SIG-M5 treated with dmso at 0.1 percent for 504 hours (cell line): ENCODE results near the gene FHIT.

Experiments used
- DNase-seq: peaks from one replicate; lab custom pipeline; 2025; ENCODE audit not compliant: unreplicated experiment; lab: John Stamatoyannopoulos, UW

The FHIT gene

DNA sequence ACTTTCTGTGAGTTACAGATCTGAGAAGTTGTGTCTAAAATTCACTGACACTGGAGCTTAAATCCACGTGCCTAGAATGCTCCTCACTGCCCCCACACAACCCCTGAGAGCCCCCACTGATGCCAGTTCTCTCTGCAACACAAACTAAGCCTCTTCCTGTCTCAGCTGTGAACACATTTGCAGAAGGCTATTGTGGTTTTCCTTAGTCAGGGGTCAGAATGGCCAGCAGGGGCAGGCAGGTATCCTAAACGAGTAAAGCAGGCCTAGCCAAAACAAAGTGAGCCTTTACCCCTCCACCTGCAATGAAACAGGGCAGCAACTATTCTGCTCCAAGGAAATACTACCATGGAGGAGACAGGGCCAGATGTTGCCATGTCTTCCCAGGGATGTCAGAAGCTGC lies 78.6 kb downstream of the FHIT start:
- DNase-seq: no peak

DNA sequence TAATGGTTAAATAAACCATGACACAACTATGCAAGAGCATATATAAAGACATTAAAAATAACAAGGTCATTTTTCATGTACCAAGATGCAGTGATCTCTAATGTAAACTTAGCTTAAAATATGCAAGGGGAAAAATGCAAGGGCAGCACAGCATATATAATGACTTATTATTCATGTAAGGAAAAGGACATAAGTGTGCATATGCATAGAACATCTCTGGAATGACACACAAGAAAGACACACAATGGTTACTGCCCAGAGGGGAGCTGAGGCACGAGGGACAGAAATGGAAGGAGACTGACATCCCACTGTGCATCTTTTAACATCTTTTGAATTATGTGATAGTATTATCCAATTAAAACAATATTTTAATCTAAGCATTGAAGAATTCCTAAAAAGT lies 79.0 kb downstream of the FHIT start:
- no peak for DNase-seq

DNA sequence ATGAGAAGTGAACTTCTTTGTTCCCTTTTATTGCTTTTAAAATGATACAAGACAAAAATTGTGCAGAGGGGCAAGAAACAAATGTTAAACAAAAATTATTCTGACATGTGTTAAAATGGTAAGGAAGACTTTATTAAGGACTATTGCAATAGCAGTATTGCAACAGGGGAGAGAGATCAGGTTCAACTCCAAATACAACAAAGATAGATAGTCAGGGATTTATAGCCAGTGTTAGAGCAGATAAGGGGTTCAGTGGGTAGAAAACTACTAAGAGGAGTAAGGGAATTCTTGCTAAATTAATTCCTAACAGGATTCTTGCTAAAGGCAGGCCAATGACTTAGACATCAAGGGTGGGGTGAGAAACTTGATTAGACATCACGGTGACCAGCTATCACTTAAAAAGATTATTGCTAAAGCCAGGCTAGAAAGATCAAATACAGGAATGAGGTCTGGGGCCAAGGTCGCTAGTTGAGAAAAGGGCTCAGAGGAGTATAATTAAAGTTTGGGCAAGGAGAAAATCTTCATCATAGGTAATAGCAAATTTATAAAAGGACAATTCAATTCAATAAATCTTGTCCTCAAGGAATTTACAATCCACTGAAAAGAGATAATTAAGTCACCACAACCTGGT lies 81.5 kb downstream of the FHIT start:
- no peak for DNase-seq

DNA sequence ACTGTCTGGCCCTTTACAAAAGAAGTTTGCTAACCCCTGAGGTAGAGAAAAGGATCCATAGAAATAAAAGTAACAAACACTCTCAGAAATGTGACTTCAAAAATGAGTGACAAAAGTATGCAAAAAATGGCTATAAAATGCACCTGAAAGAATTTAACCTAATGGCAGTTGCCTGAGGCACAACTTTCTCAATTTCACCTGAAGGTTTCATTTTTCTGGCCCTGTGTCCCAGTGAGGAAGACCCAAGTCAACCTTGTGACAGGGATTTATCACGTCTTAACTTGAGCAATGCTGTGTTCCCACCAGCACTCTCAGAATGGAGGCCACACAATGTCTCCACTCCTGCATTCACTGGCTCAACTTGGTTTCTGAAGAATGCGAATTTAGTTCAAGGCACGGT lies 83.0 kb downstream of the FHIT start:
- no peak for DNase-seq

DNA sequence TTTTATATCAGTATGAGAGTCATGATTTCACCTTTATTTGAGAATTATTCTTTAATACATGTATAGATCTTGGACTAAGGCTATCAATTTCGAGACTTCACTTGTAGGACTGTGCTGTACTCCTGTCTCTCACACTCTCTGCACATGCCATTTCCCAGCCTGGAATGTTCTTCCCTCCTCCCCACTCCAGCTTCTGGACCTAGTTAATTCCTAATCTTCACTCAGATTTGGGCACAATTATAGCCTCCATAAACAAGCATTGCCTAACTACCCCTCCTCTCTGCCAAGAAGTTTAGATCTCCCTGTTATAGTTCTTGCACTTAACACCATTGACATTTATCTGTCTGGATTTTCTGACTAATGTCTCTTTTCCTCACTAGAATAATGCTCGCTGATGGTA lies 88.3 kb downstream of the FHIT start:
- no peak for DNase-seq

DNA sequence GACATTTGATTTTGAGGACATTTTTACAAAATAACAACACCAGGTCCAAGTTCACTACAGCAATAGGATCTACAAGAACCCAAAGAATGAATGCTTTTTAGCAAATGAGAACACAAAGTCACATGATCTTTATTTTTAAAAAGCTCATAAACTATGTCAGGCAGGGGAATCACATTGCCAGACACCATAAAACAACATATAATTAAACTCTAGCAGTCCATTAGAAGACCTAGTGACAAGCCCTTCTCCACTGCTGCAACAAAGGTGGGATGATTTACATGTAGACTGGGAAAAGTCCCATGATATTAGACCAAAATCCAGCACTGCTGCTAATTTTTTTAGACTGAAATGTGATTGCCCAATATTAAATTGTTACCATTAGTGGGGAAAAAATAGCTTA lies 92.6 kb downstream of the FHIT start:
- DNase-seq: no peak

DNA sequence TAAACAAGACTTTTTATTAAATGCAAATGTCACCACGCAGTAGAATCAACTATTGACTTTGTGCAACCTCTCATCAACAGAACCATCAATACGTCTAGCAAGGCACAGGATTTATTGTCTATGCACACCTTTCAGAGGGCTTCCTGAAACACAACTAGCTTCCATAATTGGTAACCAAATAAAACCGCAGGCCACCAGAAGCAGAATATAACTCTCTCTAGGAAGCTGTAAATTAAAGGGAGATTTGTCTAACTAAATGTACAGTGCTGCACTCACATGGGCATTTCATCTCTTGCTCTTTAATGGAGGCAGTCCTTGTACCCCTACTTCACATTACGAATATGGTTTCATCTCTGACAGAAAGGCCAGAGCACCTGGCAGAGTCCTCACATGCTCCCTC lies 93.0 kb downstream of the FHIT start:
- DNase-seq: no peak

DNA sequence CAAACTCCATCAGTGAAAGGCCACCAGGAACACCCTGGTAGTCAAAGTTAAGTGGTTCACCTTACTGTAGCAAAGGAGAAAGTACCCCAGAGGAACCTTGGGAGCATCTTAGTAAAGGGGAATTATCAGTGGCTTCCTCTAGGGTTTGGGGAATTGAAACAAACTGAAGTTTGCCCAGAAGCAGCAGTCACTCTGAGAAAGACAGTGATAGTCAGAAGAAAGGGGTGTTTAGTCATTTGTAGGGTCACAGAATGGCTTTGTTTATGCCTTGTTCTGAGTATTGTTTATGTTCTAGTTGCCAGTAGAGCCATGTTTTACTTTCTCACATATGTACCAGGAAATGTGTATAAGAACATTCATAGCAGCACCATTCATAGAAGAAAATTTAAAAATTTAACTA lies 93.8 kb downstream of the FHIT start:
- DNase-seq: no peak

DNA sequence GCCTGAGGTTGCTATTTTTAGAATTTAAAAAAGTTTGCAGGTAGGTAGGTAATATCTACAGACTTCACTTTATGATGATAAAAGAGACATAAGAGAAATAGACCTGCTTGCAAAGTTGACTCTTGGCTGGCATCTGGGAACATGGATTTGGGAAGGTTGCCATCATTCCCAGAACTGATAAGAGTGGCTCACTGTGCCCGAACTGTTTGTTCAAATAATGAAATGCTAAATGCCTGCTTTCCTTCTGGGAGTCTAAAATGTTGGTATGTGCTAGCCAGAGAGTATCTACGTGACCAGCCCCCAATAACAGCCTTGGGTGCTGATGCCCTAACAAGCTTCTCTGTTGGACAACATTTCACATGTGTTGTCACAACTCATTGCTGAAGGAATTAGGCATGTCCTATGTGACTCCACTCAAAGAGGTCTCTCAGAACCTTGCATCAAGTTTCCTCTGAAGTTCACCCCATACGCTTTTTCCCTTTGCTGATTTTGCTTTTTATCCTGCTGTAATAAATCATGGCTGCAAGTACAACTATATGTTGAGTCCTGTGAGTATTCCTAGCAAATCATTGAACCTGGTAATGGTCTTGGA lies 95.5 kb downstream of the FHIT start:
- DNase-seq: no peak

DNA sequence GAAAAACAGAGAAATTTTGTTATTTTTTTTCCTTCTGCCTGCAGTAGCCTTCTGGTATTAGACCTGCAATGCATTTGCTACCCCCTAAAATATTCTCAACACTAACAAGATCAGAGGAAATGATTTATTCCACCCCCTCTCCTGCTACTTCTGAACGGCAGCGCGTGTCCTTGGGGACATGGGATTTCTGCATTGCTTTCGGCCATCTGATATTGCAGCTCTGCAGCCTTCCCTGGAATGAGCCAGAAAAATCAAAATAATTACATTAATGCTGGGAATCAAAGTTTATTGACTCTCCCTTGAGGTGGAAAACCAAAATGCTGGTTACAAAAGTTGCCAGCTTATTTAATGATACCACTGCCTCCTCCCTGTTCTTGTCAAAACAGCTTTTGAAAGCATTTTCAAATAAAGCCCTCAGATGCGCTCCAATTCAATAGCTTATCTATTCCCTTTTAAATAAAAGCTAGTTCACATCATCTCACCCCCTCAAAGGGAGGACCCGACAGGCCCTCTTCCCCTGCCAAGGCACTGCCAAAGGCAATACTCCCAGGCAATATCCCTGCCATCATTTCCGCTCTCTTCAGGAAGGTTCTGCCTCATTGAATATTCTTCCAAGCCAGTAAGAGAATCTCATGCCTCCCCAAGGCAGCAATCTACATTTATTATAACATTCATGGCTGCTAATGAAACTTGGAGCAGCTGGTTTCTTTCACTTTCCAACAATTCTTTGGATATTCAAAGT lies 96.6 kb downstream of the FHIT start:
- DNase-seq: no peak

DNA sequence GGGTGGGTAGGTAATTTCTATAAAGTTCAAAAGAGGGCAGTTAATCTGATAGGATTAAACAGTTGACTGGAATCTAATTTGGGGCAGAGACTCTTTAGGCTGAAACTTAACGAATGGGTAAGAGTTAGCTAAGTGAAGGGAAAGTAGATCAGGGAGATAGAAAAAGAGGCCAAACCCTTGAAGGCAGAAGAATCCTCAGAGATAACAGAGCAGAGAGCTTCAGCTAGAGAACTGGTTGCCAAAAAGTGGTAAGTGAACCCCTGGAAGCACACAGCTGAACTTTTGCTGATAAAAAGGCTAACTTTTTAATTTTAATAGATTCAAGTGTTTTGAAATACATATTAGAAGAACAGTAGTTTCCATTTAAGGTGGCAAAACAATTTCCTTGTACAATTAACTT lies 99.2 kb downstream of the FHIT start:
- no peak for DNase-seq

DNA sequence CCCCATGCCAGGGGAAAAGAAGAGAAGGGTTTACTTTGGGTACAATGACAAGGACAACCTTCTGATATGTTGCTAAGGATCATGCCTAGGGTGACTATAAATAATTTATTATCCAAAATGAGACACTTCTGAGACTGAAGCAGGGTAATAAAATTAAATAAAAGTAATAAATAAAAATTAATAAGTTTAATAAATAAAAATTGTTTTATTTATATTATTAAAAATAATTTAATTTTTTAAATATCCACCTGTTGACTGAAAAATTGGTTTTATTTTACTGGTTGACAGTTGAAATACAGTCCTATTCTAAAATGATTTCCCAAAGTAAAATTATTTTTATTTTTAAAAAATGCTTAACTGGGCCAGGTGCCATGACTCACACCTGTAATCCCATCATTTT lies 102.0 kb downstream of the FHIT start:
- DNase-seq: no peak

DNA sequence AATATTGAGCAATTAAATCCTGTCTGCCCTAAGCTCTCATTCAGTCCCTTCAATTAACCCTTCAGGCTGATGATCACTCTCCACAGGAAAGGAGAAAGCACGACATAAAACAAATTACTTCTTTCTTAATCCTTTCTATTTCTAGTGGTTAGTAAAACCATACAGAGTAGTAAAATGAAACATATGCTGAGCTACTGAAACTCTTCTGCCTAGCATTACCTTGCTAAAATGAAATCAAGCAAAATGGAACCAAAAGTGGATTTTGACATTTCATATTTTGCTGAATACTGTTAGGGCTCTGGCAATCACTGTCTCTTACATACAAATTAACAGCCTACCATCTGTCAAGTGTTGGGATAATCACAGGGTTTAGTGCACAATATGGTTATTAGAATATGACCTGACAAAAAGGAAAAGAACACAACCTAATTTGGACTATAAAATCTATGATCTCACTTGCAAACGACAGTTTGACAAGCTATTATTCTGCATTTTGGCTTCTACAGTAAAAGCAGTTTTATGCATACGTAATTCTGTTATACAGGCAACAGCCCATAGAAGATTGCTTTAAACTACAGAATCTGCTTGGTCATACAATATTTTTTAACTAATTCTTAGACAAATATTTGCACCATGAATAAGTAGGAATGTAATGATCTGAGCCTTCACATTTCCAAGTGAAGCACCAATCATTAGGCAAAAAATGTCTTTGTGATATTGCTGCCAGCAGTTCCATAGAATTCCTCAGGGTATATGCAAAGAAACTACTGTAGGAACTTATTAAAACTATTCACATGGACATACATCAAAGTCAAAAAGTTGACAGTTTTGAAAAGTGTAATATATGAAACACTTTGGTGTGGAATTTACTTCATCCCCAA lies 105.0 kb downstream of the FHIT start:
- DNase-seq: no peak

DNA sequence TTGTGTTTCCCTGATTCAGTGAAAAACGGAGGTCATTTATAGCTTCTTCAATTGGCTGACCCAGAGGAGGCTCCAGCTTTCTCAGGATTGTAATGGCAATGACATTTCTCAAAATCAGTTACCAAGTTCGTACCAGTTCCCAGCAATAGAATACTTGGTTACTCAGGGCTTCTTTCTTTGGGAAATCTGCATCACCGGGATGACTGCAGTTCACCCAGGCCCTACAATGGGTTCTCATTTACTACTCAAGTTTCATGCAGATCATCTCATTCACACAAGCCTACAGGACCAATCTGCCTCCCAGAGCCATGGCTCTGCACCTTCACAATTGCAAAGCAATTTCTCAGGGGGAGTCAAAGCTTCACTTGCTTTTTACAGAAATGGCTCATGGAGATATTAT lies 109.6 kb downstream of the FHIT start:
- DNase-seq: no peak

DNA sequence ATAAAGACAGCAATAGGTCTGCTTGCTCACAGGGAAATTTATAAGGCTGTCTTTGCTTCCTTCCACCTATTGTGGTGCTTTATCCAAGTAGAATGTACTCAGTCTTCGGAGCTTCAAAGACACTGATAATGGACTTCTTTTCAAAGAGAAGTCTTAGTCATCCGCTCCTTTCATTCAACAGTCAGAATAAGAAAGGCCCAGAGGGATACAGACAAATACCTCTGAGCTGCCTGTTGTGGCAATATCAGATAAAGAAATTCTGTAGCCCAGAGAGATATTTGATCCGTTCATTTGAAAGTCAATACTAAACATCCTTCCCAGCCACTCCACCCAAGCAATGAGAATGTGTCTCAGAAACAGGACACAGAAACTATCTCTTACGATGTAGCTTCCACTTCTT lies 110.0 kb downstream of the FHIT start:
- no peak for DNase-seq

DNA sequence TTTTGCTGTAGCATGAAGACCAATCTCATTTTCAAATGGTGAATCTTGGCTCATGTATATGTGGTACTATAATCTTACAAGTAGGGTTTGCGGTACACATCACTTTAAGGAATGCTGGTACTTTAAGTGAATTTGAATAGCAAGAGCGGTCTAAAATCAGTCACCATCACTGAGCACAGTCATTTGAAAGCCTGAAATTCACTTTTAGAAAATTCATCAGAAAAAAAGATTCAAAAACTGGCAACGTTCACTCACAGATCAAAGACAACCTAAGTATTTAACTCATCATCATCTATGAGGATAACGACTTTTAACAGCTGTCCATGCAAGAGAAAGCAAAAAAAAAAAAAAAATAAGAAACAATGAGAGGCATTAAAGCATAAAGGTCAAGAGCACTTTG lies 111.6 kb downstream of the FHIT start:
- no peak for DNase-seq

DNA sequence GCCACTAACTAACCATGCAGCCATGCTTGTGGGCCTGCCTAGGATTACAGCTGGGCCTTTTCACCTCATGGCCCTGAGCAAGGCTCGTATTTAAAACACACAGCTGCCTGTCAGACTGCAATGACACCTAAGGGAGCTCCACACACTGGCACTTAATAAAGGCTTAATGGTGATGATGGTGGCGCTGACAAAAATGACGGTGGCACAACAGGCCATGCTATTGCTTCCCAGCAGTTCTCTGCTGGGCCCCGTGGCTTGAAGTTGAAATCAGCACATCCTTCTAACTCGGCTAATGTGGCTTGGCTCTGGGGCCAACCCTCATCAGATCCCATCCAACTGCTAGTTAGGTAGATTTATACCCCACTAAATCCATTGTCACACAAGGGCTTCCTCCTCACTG lies 112.9 kb downstream of the FHIT start:
- DNase-seq: no peak

DNA sequence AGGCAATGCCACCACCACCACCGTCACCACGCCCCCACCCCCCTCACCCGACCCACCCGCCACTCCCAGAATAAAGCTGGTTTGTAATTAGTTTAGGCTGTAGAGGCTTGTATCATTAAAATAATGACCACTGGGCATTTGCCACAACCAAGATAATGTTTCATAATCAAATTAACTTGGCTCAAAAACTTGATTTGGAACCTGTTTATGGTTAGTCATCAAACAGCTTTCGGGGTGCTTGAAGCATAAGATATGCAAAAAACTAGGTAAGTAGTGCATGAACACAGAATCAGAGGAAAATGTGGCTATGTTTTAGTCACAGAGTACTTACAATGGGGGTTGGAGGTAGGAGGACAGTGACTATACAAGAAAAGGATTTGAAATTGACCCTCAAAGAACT lies 115.1 kb downstream of the FHIT start:
- no peak for DNase-seq

DNA sequence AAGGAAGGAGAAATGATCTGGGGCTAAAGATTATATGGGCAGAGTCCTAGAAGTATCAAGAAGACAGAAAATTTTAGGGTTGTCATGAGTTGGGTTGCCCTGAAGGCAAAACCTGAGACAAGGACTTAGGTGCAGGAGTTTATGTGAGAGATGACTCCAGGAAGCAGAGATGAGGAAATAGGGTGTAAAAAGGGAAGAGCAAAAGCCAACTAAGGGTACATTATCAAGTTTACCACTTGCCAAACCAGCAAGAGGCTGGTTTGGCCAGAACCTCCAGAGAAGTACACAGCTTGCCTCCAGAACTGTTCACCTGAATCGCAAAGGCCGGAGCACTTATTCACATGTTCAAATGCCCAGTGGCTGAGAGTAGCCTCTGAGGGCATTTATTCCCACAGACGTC lies 116.7 kb downstream of the FHIT start:
- DNase-seq: peak; percentile 1

DNA sequence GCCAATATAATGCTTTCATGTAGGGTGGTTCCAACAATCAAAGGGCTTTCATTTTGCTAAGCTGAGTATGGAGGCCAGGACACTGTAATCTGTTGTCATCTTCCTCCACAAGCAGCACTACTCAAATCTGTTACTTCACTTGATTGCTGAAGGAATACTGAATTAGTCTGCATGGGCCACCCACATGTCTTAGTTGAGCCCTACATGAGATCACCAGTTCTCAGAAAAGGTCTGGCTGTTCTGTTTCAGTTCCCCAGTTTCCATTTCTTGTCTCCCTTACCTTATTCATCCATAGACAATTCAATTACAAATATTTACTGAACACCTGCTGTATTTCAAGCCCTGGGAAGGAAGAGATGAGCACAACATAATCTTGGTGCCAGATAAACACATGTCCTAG lies 119.2 kb downstream of the FHIT start:
- DNase-seq: no peak

DNA sequence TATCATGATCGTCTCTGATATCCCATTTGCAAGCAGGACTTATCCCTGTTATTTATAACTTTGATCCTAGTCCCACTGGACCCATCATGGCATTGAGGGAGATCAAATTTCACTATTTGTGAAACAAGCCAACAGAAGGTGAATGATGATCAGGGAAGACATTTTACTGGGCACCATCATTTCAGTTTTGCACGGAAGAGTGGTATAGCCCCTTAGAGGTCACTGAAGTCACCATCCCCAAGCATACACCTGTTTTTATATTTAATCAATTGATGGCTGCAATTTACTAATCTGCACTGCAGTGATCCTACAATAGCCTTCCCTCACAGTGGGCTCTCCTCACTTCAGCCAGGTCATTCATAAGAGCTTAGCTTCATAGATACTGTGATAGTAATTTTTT lies 132.4 kb downstream of the FHIT start:
- no peak for DNase-seq
